ENCODE measurements around the gene FDX1. TPM values are rescaled to one million over a fixed set of nuclear protein-coding genes. Genes with fewer than 3 reads are reported as not detected.
A peak's percentile ranks its signal among the peaks of the same experiment; 100 is the strongest.

Gene FDX1
- total RNA-seq, 1 experiment from 2014 or later, result 9.9 TPM

DNA sequence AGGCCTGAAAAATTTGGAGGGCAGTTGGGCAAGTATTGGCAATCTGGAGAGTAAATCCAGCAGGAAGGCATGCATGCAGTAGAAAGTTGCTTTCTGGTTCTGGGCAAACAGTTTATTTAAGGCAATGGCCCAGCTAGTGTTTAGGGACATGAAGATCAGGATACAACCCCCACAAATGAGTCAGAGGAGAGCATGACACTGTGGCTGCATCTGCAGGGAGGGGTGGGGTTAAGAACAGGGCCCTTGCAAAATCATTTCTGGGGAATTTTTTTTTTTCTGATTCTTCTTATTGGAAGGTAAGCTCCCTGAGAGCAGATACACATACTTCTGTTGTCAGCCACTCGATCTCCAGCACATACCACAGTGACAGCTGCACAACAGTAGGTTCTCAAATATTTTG is 61.1 kb downstream of the FDX1 start:
- ChIA-PET POLR2A (no interaction called here), CTCF (interaction anchor here (3.3 kb wide), 1 partner anchor 12 kb away, joined by 41 read pairs; no protein-coding TSS in a partner anchor)
- no peaks in the 10 kb centered on the region for H3K27me3 Mint-ChIP-seq (ENCODE audit: low read depth)
- TF ChIP-seq CBFB (CRISPR knock-in tag; IDR thresholded peaks at IDR 0.05; ENCODE audit: low read depth), result no peak
- TF ChIP-seq, protein P1, sequence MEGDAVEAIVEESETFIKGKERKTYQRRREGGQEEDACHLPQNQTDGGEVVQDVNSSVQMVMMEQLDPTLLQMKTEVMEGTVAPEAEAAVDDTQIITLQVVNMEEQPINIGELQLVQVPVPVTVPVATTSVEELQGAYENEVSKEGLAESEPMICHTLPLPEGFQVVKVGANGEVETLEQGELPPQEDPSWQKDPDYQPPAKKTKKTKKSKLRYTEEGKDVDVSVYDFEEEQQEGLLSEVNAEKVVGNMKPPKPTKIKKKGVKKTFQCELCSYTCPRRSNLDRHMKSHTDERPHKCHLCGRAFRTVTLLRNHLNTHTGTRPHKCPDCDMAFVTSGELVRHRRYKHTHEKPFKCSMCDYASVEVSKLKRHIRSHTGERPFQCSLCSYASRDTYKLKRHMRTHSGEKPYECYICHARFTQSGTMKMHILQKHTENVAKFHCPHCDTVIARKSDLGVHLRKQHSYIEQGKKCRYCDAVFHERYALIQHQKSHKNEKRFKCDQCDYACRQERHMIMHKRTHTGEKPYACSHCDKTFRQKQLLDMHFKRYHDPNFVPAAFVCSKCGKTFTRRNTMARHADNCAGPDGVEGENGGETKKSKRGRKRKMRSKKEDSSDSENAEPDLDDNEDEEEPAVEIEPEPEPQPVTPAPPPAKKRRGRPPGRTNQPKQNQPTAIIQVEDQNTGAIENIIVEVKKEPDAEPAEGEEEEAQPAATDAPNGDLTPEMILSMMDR (IDR thresholded peaks at IDR 0.05), result no peak
- TF ChIP-seq, protein P2, sequence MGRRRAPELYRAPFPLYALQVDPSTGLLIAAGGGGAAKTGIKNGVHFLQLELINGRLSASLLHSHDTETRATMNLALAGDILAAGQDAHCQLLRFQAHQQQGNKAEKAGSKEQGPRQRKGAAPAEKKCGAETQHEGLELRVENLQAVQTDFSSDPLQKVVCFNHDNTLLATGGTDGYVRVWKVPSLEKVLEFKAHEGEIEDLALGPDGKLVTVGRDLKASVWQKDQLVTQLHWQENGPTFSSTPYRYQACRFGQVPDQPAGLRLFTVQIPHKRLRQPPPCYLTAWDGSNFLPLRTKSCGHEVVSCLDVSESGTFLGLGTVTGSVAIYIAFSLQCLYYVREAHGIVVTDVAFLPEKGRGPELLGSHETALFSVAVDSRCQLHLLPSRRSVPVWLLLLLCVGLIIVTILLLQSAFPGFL (CRISPR knock-in tag; IDR thresholded peaks at IDR 0.05; ENCODE audit: borderline replicate concordance), result no peak
- TF ChIP-seq ETV6 (CRISPR knock-in tag; IDR thresholded peaks at IDR 0.05), result no peak
- TF ChIP-seq JUN (CRISPR knock-in tag; IDR thresholded peaks at IDR 0.05), result no peak
- TF ChIP-seq TEAD4 (CRISPR knock-in tag; IDR thresholded peaks at IDR 0.05), result no peak
- no peak for TF ChIP-seq TEAD1 (CRISPR knock-in tag; IDR thresholded peaks at IDR 0.05)
- no peak for TF ChIP-seq ZNF219 (CRISPR knock-in tag; IDR thresholded peaks at IDR 0.05; ENCODE audit: borderline replicate concordance)
- no peak for TF ChIP-seq MYBL2 (CRISPR knock-in tag; IDR thresholded peaks at IDR 0.05)
- TF ChIP-seq FOXJ3 (CRISPR knock-in tag; IDR thresholded peaks at IDR 0.05; ENCODE audit: borderline replicate concordance), result no peak
- TF ChIP-seq, protein P3, sequence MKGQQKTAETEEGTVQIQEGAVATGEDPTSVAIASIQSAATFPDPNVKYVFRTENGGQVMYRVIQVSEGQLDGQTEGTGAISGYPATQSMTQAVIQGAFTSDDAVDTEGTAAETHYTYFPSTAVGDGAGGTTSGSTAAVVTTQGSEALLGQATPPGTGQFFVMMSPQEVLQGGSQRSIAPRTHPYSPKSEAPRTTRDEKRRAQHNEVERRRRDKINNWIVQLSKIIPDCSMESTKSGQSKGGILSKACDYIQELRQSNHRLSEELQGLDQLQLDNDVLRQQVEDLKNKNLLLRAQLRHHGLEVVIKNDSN (CRISPR knock-in tag; IDR thresholded peaks at IDR 0.05), result no peak
- TF ChIP-seq, protein P4, sequence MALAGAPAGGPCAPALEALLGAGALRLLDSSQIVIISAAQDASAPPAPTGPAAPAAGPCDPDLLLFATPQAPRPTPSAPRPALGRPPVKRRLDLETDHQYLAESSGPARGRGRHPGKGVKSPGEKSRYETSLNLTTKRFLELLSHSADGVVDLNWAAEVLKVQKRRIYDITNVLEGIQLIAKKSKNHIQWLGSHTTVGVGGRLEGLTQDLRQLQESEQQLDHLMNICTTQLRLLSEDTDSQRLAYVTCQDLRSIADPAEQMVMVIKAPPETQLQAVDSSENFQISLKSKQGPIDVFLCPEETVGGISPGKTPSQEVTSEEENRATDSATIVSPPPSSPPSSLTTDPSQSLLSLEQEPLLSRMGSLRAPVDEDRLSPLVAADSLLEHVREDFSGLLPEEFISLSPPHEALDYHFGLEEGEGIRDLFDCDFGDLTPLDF (CRISPR knock-in tag; IDR thresholded peaks at IDR 0.05), result no peak
- DNase-seq (ENCODE audit: low spot score), result no peak
- H3K4me3 Mint-ChIP-seq, result no peak overlapping the region
- no peak for ATAC-seq
- H3K4me1 Mint-ChIP-seq, result peaks cover 22% of the 10 kb centered on the region
- peaks cover 10% of the 10 kb centered on the region for H3K36me3 Mint-ChIP-seq
- no peak overlapping the region for H3K27ac Mint-ChIP-seq
- peaks cover 25% of the 10 kb centered on the region for H3K9me3 Mint-ChIP-seq

DNA sequence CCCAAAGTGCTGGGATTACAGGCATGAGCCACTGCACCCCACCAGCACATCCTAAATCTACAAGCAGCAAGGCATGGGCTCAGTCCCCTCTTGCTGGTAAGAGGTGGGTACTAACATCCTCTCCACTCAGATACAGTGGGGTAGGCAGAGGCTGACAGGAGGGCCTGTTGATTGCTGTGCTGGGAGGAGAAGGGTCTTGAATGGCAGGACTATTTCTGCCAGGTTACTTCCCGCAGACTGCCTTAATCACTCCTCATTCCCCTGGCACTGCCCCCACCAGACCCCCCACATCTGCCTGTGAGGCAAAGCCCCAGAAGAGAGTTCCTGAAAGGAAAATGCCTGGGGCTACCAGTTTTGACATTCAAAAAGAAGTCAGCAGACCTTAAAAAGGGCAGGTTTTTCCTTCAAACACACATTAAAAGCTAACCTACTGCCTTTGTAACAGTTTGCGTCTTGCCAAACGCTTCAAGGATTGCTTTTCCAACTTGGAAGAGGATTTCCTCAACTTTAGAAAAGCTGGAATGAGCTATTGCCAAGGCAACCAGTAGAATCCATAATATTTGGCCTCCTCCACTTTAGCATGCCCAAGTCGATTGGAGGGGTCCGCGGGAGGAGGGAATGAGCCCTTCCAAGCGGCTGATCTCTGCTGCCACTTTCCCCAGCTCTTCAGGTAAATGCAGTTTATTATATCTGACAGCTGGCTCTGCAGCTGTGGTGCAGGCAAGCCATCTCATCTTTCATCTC is 62.0 kb downstream of the FDX1 start:
- ChIA-PET CTCF (interaction anchor here (0.7 to 3.3 kb wide), 2 partner anchors 13 to 349 kb away, joined by 4 to 41 read pairs; no protein-coding TSS in a partner anchor), POLR2A (interaction anchor here (0.7 kb wide), 1 partner anchor 56 kb away, joined by 3 read pairs; no protein-coding TSS in a partner anchor)
- Mint-ChIP-seq H3K36me3 (peaks cover 10% of the 10 kb centered on the region), H3K27me3 (ENCODE audit: low read depth) (no peaks in the 10 kb centered on the region), H3K4me1 (peaks cover 22% of the 10 kb centered on the region), H3K27ac (peak overlapping the region; percentile 16), H3K9me3 (peaks cover 25% of the 10 kb centered on the region), H3K4me3 (no peak overlapping the region)
- ATAC-seq (peak; percentile 91), DNase-seq (ENCODE audit: low spot score) (no peak)
- no peak for TF ChIP-seq NFATC4 (CRISPR knock-in tag; IDR thresholded peaks at IDR 0.05)
- TF ChIP-seq, protein P5, sequence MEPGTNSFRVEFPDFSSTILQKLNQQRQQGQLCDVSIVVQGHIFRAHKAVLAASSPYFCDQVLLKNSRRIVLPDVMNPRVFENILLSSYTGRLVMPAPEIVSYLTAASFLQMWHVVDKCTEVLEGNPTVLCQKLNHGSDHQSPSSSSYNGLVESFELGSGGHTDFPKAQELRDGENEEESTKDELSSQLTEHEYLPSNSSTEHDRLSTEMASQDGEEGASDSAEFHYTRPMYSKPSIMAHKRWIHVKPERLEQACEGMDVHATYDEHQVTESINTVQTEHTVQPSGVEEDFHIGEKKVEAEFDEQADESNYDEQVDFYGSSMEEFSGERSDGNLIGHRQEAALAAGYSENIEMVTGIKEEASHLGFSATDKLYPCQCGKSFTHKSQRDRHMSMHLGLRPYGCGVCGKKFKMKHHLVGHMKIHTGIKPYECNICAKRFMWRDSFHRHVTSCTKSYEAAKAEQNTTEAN (CRISPR knock-in tag; IDR thresholded peaks at IDR 0.05), result no peak
- TF ChIP-seq, protein P1 (IDR thresholded peaks at IDR 0.05), result no peak
- TF ChIP-seq ZNF138 (CRISPR knock-in tag; conservative IDR thresholded peaks at IDR 0.05), result no peak
- TF ChIP-seq TEAD1 (CRISPR knock-in tag; IDR thresholded peaks at IDR 0.05), result no peak
- TF ChIP-seq, protein P6, sequence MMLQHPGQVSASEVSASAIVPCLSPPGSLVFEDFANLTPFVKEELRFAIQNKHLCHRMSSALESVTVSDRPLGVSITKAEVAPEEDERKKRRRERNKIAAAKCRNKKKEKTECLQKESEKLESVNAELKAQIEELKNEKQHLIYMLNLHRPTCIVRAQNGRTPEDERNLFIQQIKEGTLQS (CRISPR knock-in tag; conservative IDR thresholded peaks at IDR 0.05), result no peak

Data from WTC11 (cell line).